ENCODE data around the gene HOXC9. TPM values are rescaled to one million over a fixed set of nuclear protein-coding genes. Genes with fewer than 3 reads are reported as not detected.

HOXC9 gene
- total and polyA plus RNA-seq, 9 of the 15 experiments (the other 6 are each of a cell fraction or from before 2014, with no cell fraction given): 1.1 to 10.5 (median 9.3) TPM

DNA sequence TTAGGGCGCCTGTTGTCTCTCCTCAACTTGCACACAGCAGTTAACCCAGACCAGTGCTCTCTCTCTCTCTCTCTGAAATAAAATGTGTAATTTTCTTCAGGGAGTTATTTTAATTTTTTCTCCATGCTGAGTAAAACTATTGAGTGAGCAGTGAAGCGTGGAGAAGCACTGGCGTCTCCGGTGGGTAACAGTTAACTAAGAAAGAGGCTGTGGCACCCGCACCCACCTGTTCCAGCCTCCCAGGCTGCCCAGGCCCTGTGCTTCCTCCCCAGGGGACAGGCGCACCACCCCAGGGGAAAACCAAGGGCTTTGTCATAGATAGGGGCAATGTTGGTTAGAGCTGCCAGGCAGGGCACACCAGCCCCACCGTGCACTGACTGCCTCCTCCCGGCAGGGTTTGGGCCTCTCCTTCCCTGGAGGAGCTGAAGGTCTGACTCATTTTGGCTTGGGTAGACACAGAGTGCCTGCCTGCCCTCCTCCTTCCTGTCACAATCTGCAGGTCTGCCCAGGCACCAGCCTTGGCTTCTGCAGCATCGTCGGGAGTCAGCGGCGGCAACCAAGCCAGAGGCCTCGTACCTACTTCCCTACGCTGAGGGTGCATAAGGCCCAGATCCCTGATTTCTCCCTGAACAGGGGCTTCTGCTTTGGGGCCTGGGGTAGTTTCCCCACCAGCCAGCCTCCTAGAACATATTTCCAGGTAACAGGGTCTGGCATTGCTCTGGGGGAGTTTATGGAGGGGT lies 36.8 kb downstream of the HOXC9 start:
- no peak for DNase-seq (ENCODE audit: extremely low read depth in 1 of 4, low spot score in 3 of 4)
- H2AFZ ChIP-seq (ENCODE audit: low read depth, low read length): no peak overlapping the region
- POLR2A ChIA-PET: interaction anchor here (0.6 kb wide), 1 partner anchor 122 kb away, joined by 3 read pairs; no protein-coding TSS in a partner anchor
- no peaks in the 10 kb centered on the region for H3K79me2 ChIP-seq (ENCODE audit: control insufficient read depth, insufficient read depth, low read length)
- H3K4me1 ChIP-seq (replicated peaks in 1 of 2; ENCODE audit: control insufficient read depth in 2 of 2, insufficient read depth in 2 of 2, low read length in 2 of 2): peaks cover 0 to 12% of the 10 kb centered on the region in 2 experiments; a peak in 3 of 5 replicates
- BruUV-seq (replicated peaks): no TSS peak
- 51% methylated on average over 13 of the region's 14 CpGs for WGBS (ENCODE audit: insufficient coverage, low coverage, missing lambda C conversion rate)
- H3K36me3 ChIP-seq (ENCODE audit: control insufficient read depth, insufficient read depth, low read length): no peaks in the 10 kb centered on the region
- no peaks in the 10 kb centered on the region for H4K20me1 ChIP-seq (replicated peaks; ENCODE audit: control insufficient read depth, insufficient read depth, low read length)
- no peaks in the 10 kb centered on the region for H3K9me3 ChIP-seq (replicated peaks; ENCODE audit: control insufficient read depth, insufficient read depth, low read depth, low read length)
- H3K4me3 ChIP-seq: no peak overlapping the region
- peaks cover 9 to 13% of the 10 kb centered on the region in 2 experiments; a peak in 2 of 5 replicates for H3K27me3 ChIP-seq (ENCODE audit: control insufficient read depth in 2 of 2, insufficient read depth in 2 of 2, low read length in 2 of 2)
- in situ Hi-C loops (cut with MboI) (loop anchor here (5.0 kb wide), 1 partner anchor 96 kb away; no protein-coding TSS in a partner anchor), intact Hi-C loops (cut with micrococcal nuclease) (no loop called here)
- no peak overlapping the region for H3K27ac ChIP-seq (ENCODE audit: extremely low read depth, low read depth, low read length)
- no peak for FAIRE-seq
- no peak overlapping the region for H3K4me2 ChIP-seq (ENCODE audit: insufficient read depth, low read length)
- ATAC-seq: no peak
- no peaks in the 10 kb centered on the region for H3K9me1 ChIP-seq (ENCODE audit: control insufficient read depth, insufficient read depth, low read length)
- peak overlapping the region in 1 of 2 experiments; percentile 39; a peak in 2 of 4 replicates for H3K9ac ChIP-seq (ENCODE audit: insufficient read depth in 1 of 2, low read depth in 2 of 2, low read length in 2 of 2)
- CTCF ChIA-PET (ENCODE audit: low intra/inter-chr PET ratio): no interaction called here
- no peak for TF ChIP-seq KLF13 (tag; IDR thresholded peaks at IDR 0.05; ENCODE audit: borderline replicate concordance, low read depth)
- TF ChIP-seq JUN (IDR thresholded peaks at IDR 0.05; ENCODE audit: borderline replicate concordance, low read depth, low read length): no peak
- no peak for TF ChIP-seq JUN (CRISPR knock-in tag; IDR thresholded peaks at IDR 0.05; ENCODE audit: borderline replicate concordance)
- TF ChIP-seq, protein P1, sequence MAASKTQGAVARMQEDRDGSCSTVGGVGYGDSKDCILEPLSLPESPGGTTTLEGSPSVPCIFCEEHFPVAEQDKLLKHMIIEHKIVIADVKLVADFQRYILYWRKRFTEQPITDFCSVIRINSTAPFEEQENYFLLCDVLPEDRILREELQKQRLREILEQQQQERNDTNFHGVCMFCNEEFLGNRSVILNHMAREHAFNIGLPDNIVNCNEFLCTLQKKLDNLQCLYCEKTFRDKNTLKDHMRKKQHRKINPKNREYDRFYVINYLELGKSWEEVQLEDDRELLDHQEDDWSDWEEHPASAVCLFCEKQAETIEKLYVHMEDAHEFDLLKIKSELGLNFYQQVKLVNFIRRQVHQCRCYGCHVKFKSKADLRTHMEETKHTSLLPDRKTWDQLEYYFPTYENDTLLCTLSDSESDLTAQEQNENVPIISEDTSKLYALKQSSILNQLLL (CRISPR knock-in tag; IDR thresholded peaks at IDR 0.05; ENCODE audit: borderline replicate concordance): no peak
- TF ChIP-seq TSC22D4 (tag; IDR thresholded peaks at IDR 0.05): no peak
- TF ChIP-seq HSF4 (CRISPR knock-in tag; IDR thresholded peaks at IDR 0.05; ENCODE audit: borderline replicate concordance): no peak
- TF ChIP-seq ZNF174 (CRISPR knock-in tag; IDR thresholded peaks at IDR 0.05): no peak
- TF ChIP-seq FOXM1 (IDR thresholded peaks at IDR 0.05; ENCODE audit: low read depth): no peak
- TF ChIP-seq FOXM1 (CRISPR knock-in tag; IDR thresholded peaks at IDR 0.05; ENCODE audit: low read depth): no peak
- no peak for TF ChIP-seq ASH1L (IDR thresholded peaks at IDR 0.05; ENCODE audit: borderline replicate concordance, low read depth, partially characterized antibody)
- TF ChIP-seq HDAC3 (IDR thresholded peaks at IDR 0.05; ENCODE audit: borderline replicate concordance, partially characterized antibody): no peak
- TF ChIP-seq ELF2 (CRISPR knock-in tag; IDR thresholded peaks at IDR 0.05): no peak
- no peak for TF ChIP-seq HMG20A (CRISPR knock-in tag; conservative IDR thresholded peaks at IDR 0.05)
- TF ChIP-seq CBFA2T2 (conservative IDR thresholded peaks at IDR 0.05): no peak
- TF ChIP-seq BCL6 (CRISPR knock-in tag; IDR thresholded peaks at IDR 0.05): no peak
- TF ChIP-seq PHF20 (IDR thresholded peaks at IDR 0.05; ENCODE audit: partially characterized antibody): no peak
- TF ChIP-seq, protein P2, sequence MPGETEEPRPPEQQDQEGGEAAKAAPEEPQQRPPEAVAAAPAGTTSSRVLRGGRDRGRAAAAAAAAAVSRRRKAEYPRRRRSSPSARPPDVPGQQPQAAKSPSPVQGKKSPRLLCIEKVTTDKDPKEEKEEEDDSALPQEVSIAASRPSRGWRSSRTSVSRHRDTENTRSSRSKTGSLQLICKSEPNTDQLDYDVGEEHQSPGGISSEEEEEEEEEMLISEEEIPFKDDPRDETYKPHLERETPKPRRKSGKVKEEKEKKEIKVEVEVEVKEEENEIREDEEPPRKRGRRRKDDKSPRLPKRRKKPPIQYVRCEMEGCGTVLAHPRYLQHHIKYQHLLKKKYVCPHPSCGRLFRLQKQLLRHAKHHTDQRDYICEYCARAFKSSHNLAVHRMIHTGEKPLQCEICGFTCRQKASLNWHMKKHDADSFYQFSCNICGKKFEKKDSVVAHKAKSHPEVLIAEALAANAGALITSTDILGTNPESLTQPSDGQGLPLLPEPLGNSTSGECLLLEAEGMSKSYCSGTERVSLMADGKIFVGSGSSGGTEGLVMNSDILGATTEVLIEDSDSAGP (CRISPR knock-in tag; IDR thresholded peaks at IDR 0.05): no peak
- TF ChIP-seq MCM2 (IDR thresholded peaks at IDR 0.05; ENCODE audit: low read depth): no peak
- TF ChIP-seq ZNF175 (CRISPR knock-in tag; IDR thresholded peaks at IDR 0.05; ENCODE audit: low read depth): no peak
